Keratinocyte (primary cell): ENCODE measurements around the gene RPS6KA5. TPM values are rescaled to one million over a fixed set of nuclear protein-coding genes. Genes with fewer than 3 reads are reported as not detected.

ENCODE experiments used
- DNase-seq: peaks from one replicate; pipeline ENCODE4 v3.0.0-alpha.2; 2011; ENCODE audit warnings: low read depth, missing footprints, low spot score
- FAIRE-seq: peaks from 2 replicates; lab custom pipeline; 2011; peaks lifted over from hg19 to GRCh38; lab: Jason Lieb, UNC
- H2AFZ ChIP-seq: 2 replicates; pipeline ENCODE4 v1.6.0; 2012; ENCODE audit warnings: low read length, control low read depth, inconsistent platforms; ENCODE audit not compliant: control insufficient read depth
- H3K27ac ChIP-seq: 2 replicates; pipeline ENCODE4 v1.5.1; 2011; ENCODE audit warnings: low read length; ENCODE audit not compliant: control insufficient read depth, insufficient read depth
- H3K27me3 ChIP-seq: 3 replicates; pipeline ENCODE4 v1.6.0; 2011; ENCODE audit warnings: low read length; ENCODE audit not compliant: control insufficient read depth, insufficient read depth; ENCODE audit errors: extremely low read depth
- H3K36me3 ChIP-seq, 2 experiments: 2 replicates in 1 of 2; 3 replicates in 1 of 2; pipeline ENCODE4 v1.5.1; 2011; ENCODE audit warnings: low read length in 2 of 2, mild to moderate bottlenecking in 1 of 2; ENCODE audit not compliant: control insufficient read depth in 2 of 2, insufficient read depth in 2 of 2; ENCODE audit errors: extremely low read depth in 1 of 2
- H3K4me1 ChIP-seq: 3 replicates; pipeline ENCODE4 v1.5.1; 2011; ENCODE audit warnings: low read length; ENCODE audit not compliant: control insufficient read depth, insufficient read depth; ENCODE audit errors: extremely low read depth
- H3K4me2 ChIP-seq: 3 replicates; pipeline ENCODE4 v1.6.0; 2011; ENCODE audit warnings: low read depth, low read length; ENCODE audit not compliant: control insufficient read depth, insufficient read depth; ENCODE audit errors: extremely low read depth
- H3K4me3 ChIP-seq, 3 experiments: fragments of 200-600 bp in 1 of 3; sonication (generic) in 1 of 3; 2 replicates in 2 of 3; 3 replicates in 1 of 3; pipeline ENCODE4 v1.5.1; 2011 to 2016; ENCODE audit warnings: low read length in 3 of 3, mild to moderate bottlenecking in 3 of 3, control low read depth in 2 of 3, inconsistent platforms in 1 of 3, low read depth in 1 of 3, mixed read lengths in 1 of 3, mixed run types in 1 of 3, moderate library complexity in 1 of 3; ENCODE audit not compliant: control insufficient read depth in 2 of 3, insufficient read depth in 2 of 3; ENCODE audit errors: extremely low read depth in 1 of 3
- H3K79me2 ChIP-seq: 2 replicates; pipeline ENCODE4 v1.6.0; 2012; ENCODE audit warnings: low read length; ENCODE audit not compliant: control insufficient read depth, insufficient read depth
- H3K9ac ChIP-seq: 3 replicates; pipeline ENCODE4 v1.6.0; 2011; ENCODE audit warnings: low read length; ENCODE audit not compliant: control insufficient read depth, insufficient read depth; ENCODE audit errors: extremely low read depth
- H3K9me1 ChIP-seq: 3 replicates; pipeline ENCODE4 v1.6.0; 2011; ENCODE audit warnings: low read length; ENCODE audit not compliant: control insufficient read depth, insufficient read depth; ENCODE audit errors: extremely low read depth
- H3K9me3 ChIP-seq: 2 replicates; pipeline ENCODE4 v1.5.1; 2012; ENCODE audit warnings: low read depth, low read length; ENCODE audit not compliant: control insufficient read depth
- H4K20me1 ChIP-seq: 3 replicates; pipeline ENCODE4 v1.6.0; 2011; ENCODE audit warnings: low read length; ENCODE audit not compliant: control insufficient read depth, insufficient read depth; ENCODE audit errors: extremely low read depth
- EZH2 ChIP-seq: IDR thresholded peaks from one replicate; pipeline ENCODE4 v1.6.1; 2012; ENCODE audit warnings: inconsistent platforms, mild to moderate bottlenecking, low read length, moderate library complexity
- dilution Hi-C: fragments of 300-500 bp; cut with MboI; formaldehyde crosslinking; loops from one replicate; pipeline ENCODE4 v1.7.0; 2020; ENCODE audit warnings: low sequenced_read_pairs; ENCODE audit not compliant: extremely low pct_ligation_motif_present
- polyA plus RNA-seq, 5 experiments: library from polyadenylated mRNA; depleted of rRNA in 3 of 5; stranded (reverse) in 3 of 5; stranded (forward) in 1 of 5; unstranded in 1 of 5; fragments of >200 nt; gene quantifications; 1 replicate in 1 of 5; 2 replicates in 3 of 5; 3 replicates in 1 of 5; pipeline versions ENCODE4 v1.2.1 to v1.2.3, GENCODE V29; 2011 to 2012; ENCODE audit warnings: missing spikeins in 2 of 5, low read depth in 1 of 5, low replicate concordance in 1 of 5
- TF ChIP-seq, protein P1 (sequence below), 3 experiments: IDR thresholded peaks in 1 of 3; conservative IDR thresholded peaks in 1 of 3; optimal IDR thresholded peaks in 1 of 3; 2 replicates in 2 of 3; 3 replicates in 1 of 3; pipeline versions ENCODE3 to v1.5.1; 2011; ENCODE audit warnings: low read length in 3 of 3, mild to moderate bottlenecking in 3 of 3, moderate library complexity in 2 of 3, control low read depth in 1 of 3, inconsistent platforms in 1 of 3; ENCODE audit not compliant: insufficient read depth in 2 of 3; ENCODE audit errors: extremely low read depth in 1 of 3

RPS6KA5 gene
- polyA plus RNA-seq, 1 donor (not counting 4 experiments of a cell fraction or from before 2014, with no cell fraction given) = 2.9 TPM

DNA sequence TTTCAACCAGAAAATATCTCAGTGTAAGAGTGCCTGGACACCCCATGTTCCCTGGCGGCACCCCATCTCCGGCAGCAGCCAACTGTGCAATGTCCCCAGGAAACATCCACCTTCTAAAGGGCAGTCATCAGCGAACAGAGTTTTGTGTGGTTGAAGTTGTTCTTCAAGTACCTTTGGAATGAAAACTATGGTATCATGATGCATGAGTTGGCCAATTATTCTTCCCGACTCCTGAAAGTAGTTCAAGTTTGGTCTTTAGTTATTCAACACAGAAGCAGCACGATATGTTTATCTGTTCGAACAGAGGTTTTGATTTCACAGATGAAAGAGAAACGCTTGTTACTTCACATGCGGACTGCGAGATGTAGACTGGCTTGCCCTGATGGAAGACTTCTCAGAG, 223.1 kb downstream of the RPS6KA5 start:
- Histone ChIP-seq H3K36me3 (no peaks in the 10 kb centered on the region), H3K4me1 (no peaks in the 10 kb centered on the region), H2AFZ (no peak overlapping the region), H3K9me1 (no peaks in the 10 kb centered on the region), H3K9me3 (no peaks in the 10 kb centered on the region), H3K27ac (no peak overlapping the region), H3K79me2 (no peaks in the 10 kb centered on the region), H3K27me3 (no peaks in the 10 kb centered on the region), H4K20me1 (no peaks in the 10 kb centered on the region), H3K4me3 (no peak overlapping the region), H3K9ac (no peak overlapping the region), H3K4me2 (no peak overlapping the region)
- TF ChIP-seq EZH2 = no peak
- TF ChIP-seq, protein P1, sequence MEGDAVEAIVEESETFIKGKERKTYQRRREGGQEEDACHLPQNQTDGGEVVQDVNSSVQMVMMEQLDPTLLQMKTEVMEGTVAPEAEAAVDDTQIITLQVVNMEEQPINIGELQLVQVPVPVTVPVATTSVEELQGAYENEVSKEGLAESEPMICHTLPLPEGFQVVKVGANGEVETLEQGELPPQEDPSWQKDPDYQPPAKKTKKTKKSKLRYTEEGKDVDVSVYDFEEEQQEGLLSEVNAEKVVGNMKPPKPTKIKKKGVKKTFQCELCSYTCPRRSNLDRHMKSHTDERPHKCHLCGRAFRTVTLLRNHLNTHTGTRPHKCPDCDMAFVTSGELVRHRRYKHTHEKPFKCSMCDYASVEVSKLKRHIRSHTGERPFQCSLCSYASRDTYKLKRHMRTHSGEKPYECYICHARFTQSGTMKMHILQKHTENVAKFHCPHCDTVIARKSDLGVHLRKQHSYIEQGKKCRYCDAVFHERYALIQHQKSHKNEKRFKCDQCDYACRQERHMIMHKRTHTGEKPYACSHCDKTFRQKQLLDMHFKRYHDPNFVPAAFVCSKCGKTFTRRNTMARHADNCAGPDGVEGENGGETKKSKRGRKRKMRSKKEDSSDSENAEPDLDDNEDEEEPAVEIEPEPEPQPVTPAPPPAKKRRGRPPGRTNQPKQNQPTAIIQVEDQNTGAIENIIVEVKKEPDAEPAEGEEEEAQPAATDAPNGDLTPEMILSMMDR (optimal IDR thresholded peaks at IDR 0.05 in 1 of 3, IDR thresholded peaks at IDR 0.05 in 1 of 3, conservative IDR thresholded peaks at IDR 0.05 in 1 of 3; ENCODE audit: extremely low read depth in 1 of 3, insufficient read depth in 2 of 3, low read length in 3 of 3) = no peak
- DNase-seq (no peak), FAIRE-seq (no peak)
- dilution Hi-C loops = no loop called here

DNA sequence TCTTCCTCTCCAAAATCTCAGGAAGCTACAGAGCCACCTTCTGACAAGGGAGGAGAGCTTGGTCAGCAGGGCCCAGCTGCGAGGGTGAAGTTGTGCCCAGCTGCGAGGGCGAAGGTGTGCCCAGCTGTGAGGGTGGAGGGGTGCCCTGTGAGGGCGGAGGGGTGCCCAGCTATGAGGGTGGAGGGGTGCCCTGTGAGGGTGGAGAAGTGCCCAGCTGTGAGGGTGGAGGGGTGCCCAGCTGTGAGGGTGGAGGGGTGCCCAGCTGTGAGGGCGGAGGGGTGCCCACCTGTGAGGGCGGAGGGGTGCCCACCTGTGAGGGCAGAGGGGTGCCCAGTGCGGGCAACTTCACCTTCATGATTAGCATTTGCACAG, 223.8 kb downstream of the RPS6KA5 start:
- no peak for DNase-seq
- dilution Hi-C loops = no loop called here

More for the DNA sequence above, 223.8 kb downstream of the RPS6KA5 start:
- Histone ChIP-seq H3K4me1 (no peaks in the 10 kb centered on the region), H3K4me3 (no peak overlapping the region), H2AFZ (no peak overlapping the region), H3K27me3 (no peaks in the 10 kb centered on the region), H3K9me1 (no peaks in the 10 kb centered on the region), H3K36me3 (no peaks in the 10 kb centered on the region), H3K4me2 (no peak overlapping the region), H3K9me3 (no peaks in the 10 kb centered on the region), H3K79me2 (no peaks in the 10 kb centered on the region), H3K27ac (no peak overlapping the region), H3K9ac (no peak overlapping the region), H4K20me1 (no peaks in the 10 kb centered on the region)
- TF ChIP-seq EZH2 = no peak
- TF ChIP-seq, protein P1 (optimal IDR thresholded peaks at IDR 0.05 in 1 of 3, IDR thresholded peaks at IDR 0.05 in 1 of 3, conservative IDR thresholded peaks at IDR 0.05 in 1 of 3; ENCODE audit: extremely low read depth in 1 of 3, insufficient read depth in 2 of 3, low read length in 3 of 3) = no peak
- no peak for FAIRE-seq
